ENCODE results near the gene BDH1. TPM values are rescaled to one million over a fixed set of nuclear protein-coding genes. Genes with fewer than 3 reads are reported as not detected.

Gene BDH1

DNA sequence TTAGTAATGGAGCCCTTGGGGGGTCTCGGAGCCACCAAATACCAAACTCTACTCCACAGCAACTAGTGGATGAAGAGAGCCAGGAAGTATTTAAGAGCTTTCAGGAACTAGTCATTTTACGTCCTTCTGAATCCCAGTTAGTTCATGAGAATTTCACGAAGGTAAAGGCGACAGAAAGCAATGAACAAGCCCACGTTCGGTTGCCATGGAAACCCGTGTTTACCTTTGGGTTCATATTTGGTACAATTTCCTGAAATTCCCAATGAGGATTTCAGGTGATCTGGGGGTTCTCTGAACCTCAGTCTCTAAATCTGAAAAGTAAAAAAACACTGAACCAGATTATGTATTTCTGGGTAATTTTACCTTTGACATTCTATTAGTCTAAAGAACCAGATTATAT is 93.0 kb downstream of the BDH1 start:
- Histone ChIP-seq H2AK5ac (ENCODE audit: low read depth, low read length) (no peak overlapping the region), H3K4me1 (ENCODE audit: control insufficient read depth in 2 of 2, insufficient read depth in 1 of 2, low read depth in 1 of 2, low read length in 2 of 2) (peaks cover 10 to 25% of the 10 kb centered on the region in 2 donors)
- WGBS, 2 donors (ENCODE audit: extremely low coverage in 2 of 2, insufficient read length in 2 of 2, insufficient replicate concordance in 1 of 2) = no CpG with 5 or more reads among the region's 7 CpGs

DNA sequence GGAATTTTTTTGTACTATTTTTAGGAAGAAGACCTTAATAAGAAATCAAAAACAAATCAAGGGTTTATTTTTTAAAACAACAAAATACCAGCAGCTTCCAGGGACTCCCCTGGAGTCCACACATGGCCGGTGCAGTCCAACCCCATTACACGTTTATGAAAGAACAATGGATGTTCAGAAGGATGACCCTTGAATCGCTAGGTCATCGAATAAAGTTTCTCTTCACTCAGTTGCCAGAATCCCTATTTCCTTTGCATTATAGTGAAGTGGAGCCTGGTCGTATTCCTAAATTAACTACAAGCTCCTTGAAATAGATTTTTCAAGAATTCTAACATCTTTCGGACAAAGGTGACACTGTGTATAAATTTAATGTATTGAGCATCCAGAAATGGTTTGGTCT is 95.1 kb downstream of the BDH1 start:
- Histone ChIP-seq H3K79me1 (ENCODE audit: low read depth, low read length) (peaks cover 2% of the 10 kb centered on the region), H4K8ac (ENCODE audit: low read depth, low read length) (no peak overlapping the region), H3K36me3 (replicated peaks in 1 of 2; ENCODE audit: control insufficient read depth in 2 of 2, insufficient read depth in 2 of 2, low read length in 2 of 2) (no peaks in the 10 kb centered on the region), H2BK12ac (ENCODE audit: low read length) (no peak overlapping the region), H4K91ac (ENCODE audit: low read depth, low read length, poor library complexity) (no peak overlapping the region), H3K14ac (ENCODE audit: low read length) (no peak overlapping the region), H2BK5ac (ENCODE audit: low read length) (no peak overlapping the region), H2BK120ac (ENCODE audit: low read depth, low read length) (no peak overlapping the region), H3K4ac (ENCODE audit: low read length) (no peak overlapping the region), H3K9me3 (replicated peaks in 1 of 2; ENCODE audit: control insufficient read depth in 2 of 2, insufficient read depth in 1 of 2, low read depth in 1 of 2, low read length in 2 of 2) (no peaks in the 10 kb centered on the region), H3K9ac (ENCODE audit: low read depth, low read length, poor library complexity) (no peak overlapping the region), H3K27ac (replicated peaks; ENCODE audit: low read length) (no peak overlapping the region), H3K4me1 (ENCODE audit: control insufficient read depth in 2 of 2, insufficient read depth in 1 of 2, low read depth in 1 of 2, low read length in 2 of 2) (peaks cover 9 to 10% of the 10 kb centered on the region in 2 donors), H3K4me3 (ENCODE audit: low read length in 2 of 2) (no peak overlapping the region), H3K23ac (ENCODE audit: low read depth, low read length, poor library complexity) (no peak overlapping the region), H3K27me3 (ENCODE audit: control insufficient read depth in 3 of 3, insufficient read depth in 3 of 3, low read depth in 1 of 3, low read length in 3 of 3) (peaks cover 0 to 2% (median 0%) of the 10 kb centered on the region in 3 experiments), H2AFZ (ENCODE audit: low read length) (no peak overlapping the region), H3K18ac (ENCODE audit: low read length) (no peak overlapping the region), H2AK5ac (ENCODE audit: low read depth, low read length) (no peak overlapping the region), H3K4me2 (ENCODE audit: insufficient read depth, low read length, poor library complexity, severe bottlenecking) (no peak overlapping the region), H2BK15ac (ENCODE audit: low read length) (no peak overlapping the region)
- no peak for DNase-seq (ENCODE audit: low spot score)
- WGBS, 2 donors (ENCODE audit: extremely low coverage in 2 of 2, insufficient read length in 2 of 2, insufficient replicate concordance in 1 of 2) = no CpG with 5 or more reads among the region's 6 CpGs

More for the DNA sequence above, 93.0 kb downstream of the BDH1 start:
- Histone ChIP-seq H2BK12ac (ENCODE audit: low read length) (no peak overlapping the region), H3K27me3 (ENCODE audit: control insufficient read depth in 3 of 3, insufficient read depth in 3 of 3, low read depth in 1 of 3, low read length in 3 of 3) (no peaks in the 10 kb centered on the region), H3K4me3 (ENCODE audit: low read length in 2 of 2) (no peak overlapping the region), H3K14ac (ENCODE audit: low read length) (no peak overlapping the region), H3K23ac (ENCODE audit: low read depth, low read length, poor library complexity) (no peak overlapping the region), H4K91ac (ENCODE audit: low read depth, low read length, poor library complexity) (no peak overlapping the region), H2BK120ac (ENCODE audit: low read depth, low read length) (no peak overlapping the region), H3K4me2 (ENCODE audit: insufficient read depth, low read length, poor library complexity, severe bottlenecking) (no peak overlapping the region), H4K8ac (ENCODE audit: low read depth, low read length) (no peak overlapping the region), H3K9ac (ENCODE audit: low read depth, low read length, poor library complexity) (no peak overlapping the region), H2BK5ac (ENCODE audit: low read length) (no peak overlapping the region), H3K18ac (ENCODE audit: low read length) (no peak overlapping the region), H3K79me1 (ENCODE audit: low read depth, low read length) (peaks cover 2% of the 10 kb centered on the region), H2BK15ac (ENCODE audit: low read length) (no peak overlapping the region), H3K9me3 (replicated peaks in 1 of 2; ENCODE audit: control insufficient read depth in 2 of 2, insufficient read depth in 1 of 2, low read depth in 1 of 2, low read length in 2 of 2) (no peaks in the 10 kb centered on the region), H3K27ac (replicated peaks; ENCODE audit: low read length) (no peak overlapping the region), H3K4ac (ENCODE audit: low read length) (no peak overlapping the region), H2AFZ (ENCODE audit: low read length) (no peak overlapping the region), H3K36me3 (replicated peaks in 1 of 2; ENCODE audit: control insufficient read depth in 2 of 2, insufficient read depth in 2 of 2, low read length in 2 of 2) (no peaks in the 10 kb centered on the region)
- DNase-seq (ENCODE audit: low spot score) = no peak

DNA sequence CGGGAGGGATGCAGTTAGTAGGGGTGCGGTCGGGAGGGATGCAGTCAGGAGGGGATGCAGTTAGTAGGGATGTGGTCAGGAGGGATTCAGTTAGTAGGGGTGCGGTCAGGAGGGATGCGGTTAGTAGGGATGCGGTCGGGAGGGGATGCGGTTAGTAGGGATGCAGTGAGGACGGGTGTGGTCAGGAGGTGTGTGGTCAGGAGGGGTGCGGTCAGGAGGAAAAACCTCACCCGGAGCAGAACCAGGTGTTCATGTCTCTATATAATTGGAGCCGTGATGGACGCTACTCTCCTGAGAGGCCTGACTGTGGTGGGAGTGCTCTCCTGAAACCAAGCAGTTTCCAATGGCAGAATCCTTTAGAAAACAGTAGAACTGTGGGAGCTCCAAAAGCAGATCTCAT is 95.8 kb downstream of the BDH1 start:
- Histone ChIP-seq H2BK5ac (ENCODE audit: low read length) (no peak overlapping the region), H3K4ac (ENCODE audit: low read length) (no peak overlapping the region), H2BK15ac (ENCODE audit: low read length) (no peak overlapping the region), H3K23ac (ENCODE audit: low read depth, low read length, poor library complexity) (no peak overlapping the region), H2BK12ac (ENCODE audit: low read length) (no peak overlapping the region), H4K8ac (ENCODE audit: low read depth, low read length) (no peak overlapping the region), H3K27ac (replicated peaks; ENCODE audit: low read length) (no peak overlapping the region), H3K27me3 (ENCODE audit: control insufficient read depth in 3 of 3, insufficient read depth in 3 of 3, low read depth in 1 of 3, low read length in 3 of 3) (peaks cover 0 to 5% (median 2%) of the 10 kb centered on the region in 3 experiments), H3K18ac (ENCODE audit: low read length) (no peak overlapping the region), H3K9ac (ENCODE audit: low read depth, low read length, poor library complexity) (no peak overlapping the region), H3K4me1 (ENCODE audit: control insufficient read depth in 2 of 2, insufficient read depth in 1 of 2, low read depth in 1 of 2, low read length in 2 of 2) (peaks cover 4 to 8% of the 10 kb centered on the region in 2 donors), H3K79me1 (ENCODE audit: low read depth, low read length) (peaks cover 2% of the 10 kb centered on the region), H3K4me2 (ENCODE audit: insufficient read depth, low read length, poor library complexity, severe bottlenecking) (no peak overlapping the region), H3K9me3 (replicated peaks in 1 of 2; ENCODE audit: control insufficient read depth in 2 of 2, insufficient read depth in 1 of 2, low read depth in 1 of 2, low read length in 2 of 2) (no peaks in the 10 kb centered on the region), H2AK5ac (ENCODE audit: low read depth, low read length) (no peak overlapping the region), H3K14ac (ENCODE audit: low read length) (no peak overlapping the region), H2AFZ (ENCODE audit: low read length) (no peak overlapping the region), H3K4me3 (ENCODE audit: low read length in 2 of 2) (no peak overlapping the region), H2BK120ac (ENCODE audit: low read depth, low read length) (no peak overlapping the region), H4K91ac (ENCODE audit: low read depth, low read length, poor library complexity) (no peak overlapping the region), H3K36me3 (replicated peaks in 1 of 2; ENCODE audit: control insufficient read depth in 2 of 2, insufficient read depth in 2 of 2, low read length in 2 of 2) (no peaks in the 10 kb centered on the region)
- no peak for DNase-seq (ENCODE audit: low spot score)
- WGBS, 2 donors (ENCODE audit: extremely low coverage in 2 of 2, insufficient read length in 2 of 2, insufficient replicate concordance in 1 of 2) = no CpG with 5 or more reads among the region's 13 CpGs

Small RNAs within 50 kb of the gene (small RNA-seq; reads per million reads assigned to genes)
- not detected for gene AC132008.1 (ENCODE audit: insufficient read depth)

All from neuronal stem cell (in vitro differentiated cells).